HG02571 (cell line): ENCODE results near the gene CHRNE.
"Not testable (repeated sequence)": the region's sequence is repeated elsewhere in the genome, so short reads cannot be mapped to it uniquely, and the experiment has no call there.

Source experiments
- ATAC-seq: cut with Tn5 transposase; IDR thresholded peaks from one replicate; pipeline ENCODE4 v1.9.1; 2021; ENCODE audit warnings: mild to moderate bottlenecking, moderate library complexity; ENCODE audit not compliant: unreplicated experiment

Gene CHRNE

GRCh38 chr17:4857347-4857746 lies 45.6 kb downstream of the CHRNE start:
- not testable (repeated sequence) for ATAC-seq

DNA sequence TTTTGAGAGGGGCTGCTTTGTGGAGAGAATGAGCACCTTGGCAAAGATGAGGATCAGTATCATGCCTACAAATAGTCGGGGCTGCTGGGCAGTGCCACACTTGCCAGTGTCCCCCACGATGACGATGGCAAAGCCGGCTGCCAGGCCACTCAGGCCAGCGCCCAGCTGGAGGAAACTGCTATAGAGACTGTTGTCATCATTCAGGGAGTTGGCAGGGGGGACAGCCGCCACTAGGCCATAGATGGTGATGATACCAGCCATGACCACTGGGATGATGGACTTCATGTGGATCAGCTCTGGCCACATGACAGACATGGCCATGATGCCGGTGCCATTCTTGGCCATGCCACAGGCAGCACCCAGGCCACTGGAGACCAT lies 46.0 kb downstream of the CHRNE start:
- no peak for ATAC-seq

DNA sequence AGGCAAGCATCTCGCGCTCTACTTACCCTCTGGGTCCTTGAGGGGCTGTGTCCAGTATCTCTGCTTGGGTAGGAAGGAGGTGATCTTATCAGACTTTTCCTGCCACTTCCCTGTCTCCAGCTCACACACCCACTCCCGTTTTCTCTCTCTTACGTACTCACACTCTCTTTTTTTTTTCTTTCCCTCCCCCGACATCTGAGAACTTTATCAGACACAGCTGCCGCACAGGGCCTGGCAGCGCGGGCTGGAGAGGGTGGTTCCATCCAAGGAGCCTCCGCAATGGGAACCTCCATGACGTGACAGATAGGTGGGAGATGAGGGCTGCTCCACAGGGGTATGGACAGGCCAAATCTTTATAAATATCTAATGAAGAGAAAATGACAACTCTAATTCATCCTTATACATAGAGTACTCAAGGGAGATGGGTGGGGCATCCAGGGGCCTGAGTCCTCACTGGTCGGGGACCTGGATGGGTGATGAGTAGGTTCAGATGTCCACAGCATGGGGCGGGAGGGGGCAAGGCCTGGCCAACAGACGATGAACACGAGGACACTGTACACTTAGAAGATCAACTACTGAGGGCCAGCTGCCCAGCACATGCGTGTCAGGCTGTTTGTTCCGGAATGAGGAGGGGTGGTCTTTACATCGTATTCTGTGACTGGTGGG lies 46.5 kb downstream of the CHRNE start:
- no peak for ATAC-seq

- ATAC-seq: no peak
These were observed 48.7 kb downstream of the CHRNE start for GRCh38 chr17:4854111-4854681.

- ATAC-seq: no peak
These were observed 49.7 kb downstream of the CHRNE start for GRCh38 chr17:4853208-4853671.

DNA sequence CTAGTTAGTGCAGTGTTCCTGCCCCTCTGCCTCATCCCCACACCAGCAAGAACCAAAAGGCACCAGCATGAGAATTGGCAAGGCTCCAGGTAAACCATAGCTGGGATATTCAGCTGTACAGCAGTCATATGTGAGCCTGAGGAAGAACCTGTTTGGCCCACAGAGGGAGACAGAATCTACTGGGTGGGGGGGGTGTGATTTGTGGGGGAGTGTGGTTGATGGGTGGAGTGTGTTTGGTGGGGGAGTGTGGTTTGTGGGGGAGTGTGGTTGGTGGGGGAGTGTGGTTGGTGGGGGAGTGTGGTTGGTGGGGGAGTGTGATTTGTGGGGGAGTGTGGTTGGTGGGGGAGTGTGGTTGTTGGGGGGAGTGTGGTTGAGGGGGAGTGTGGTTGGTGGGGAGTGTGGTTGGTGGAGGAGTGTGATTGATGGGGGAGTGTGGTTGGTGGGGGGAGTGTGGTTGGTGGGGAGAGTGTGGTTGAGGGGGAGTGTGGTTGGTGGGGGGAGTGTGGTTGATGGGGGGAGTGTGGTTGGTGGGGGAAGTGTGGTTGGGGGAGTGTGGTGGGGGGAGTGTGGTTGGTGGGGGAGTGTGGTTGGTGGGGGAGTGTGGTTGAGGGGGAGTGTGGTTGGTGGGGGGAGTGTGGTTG lies 50.2 kb downstream of the CHRNE start:
- no peak for ATAC-seq

DNA sequence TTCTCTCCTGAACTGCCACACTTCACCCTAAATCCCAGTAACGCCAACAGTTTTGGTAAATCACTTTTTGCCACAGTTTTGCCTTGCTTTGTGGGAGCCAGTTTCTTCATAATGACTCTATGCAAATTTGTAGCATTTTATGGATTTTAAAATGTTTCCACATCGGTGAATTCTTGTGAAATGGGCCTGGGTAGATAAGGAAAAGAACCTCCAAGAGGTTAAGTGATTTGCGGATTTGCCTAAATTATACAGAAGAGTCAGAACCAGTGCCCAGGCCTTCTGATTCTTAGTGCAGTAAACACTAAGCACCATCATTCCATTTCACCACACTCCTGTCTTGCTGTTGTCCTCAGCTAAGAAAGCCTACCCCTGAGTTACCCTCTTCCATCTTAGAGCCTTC lies 51.8 kb downstream of the CHRNE start:
- no peak for ATAC-seq

DNA sequence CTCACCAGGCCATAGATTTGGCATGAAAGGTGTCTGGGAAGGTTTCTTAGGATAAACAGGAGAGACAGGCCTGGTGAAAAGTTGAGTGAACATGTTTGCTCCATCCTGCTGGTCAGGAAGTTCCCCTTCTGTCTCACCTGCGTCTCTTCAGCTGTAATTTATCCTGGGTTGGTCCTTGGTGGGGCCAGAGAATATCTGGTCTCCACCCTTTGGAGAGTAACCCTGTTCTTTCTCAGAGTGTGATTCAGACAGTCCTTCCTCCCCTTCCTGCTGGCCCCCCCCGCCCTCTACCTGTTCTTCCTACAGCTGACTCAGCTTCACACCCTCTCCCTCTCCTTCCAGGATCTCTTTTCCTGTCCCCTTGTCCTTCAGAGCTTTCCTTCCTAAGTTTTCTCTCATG lies 52.7 kb downstream of the CHRNE start:
- no peak for ATAC-seq

DNA sequence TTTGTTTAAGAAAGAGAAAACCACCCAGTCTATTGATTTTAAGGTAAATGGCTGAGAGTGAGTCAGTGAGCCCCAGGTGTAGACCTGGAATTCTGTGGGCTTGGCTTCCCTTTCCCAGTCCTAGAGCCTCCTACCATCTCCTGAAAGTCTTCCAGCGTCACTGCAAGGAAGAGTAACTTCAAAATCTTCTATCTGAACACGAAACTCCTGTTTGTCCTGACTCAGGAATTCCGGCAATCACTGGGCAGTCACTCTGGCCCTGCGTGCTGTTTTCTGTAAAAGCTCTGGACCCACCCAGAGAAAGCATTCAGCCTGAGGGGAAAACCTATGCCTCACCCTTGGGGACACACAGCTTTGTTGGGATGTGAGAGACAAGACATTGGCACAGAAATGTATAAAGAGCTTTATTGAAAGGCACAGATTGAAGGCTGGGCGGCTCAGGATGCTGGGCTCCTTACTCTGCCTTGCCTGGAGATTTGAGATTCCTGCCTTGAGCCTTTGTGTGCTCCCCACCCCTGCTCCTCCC lies 53.8 kb downstream of the CHRNE start:
- no peak for ATAC-seq
